HepG2 (cell line): ENCODE measurements around the gene JPT2. TPM values are rescaled to one million over a fixed set of nuclear protein-coding genes. Genes with fewer than 3 reads are reported as not detected.

Experiments used
- ATAC-seq: fragments of 200-7000 bp; cut with Tn5 transposase; 3 replicates; pipeline ENCODE4 v1.9.1; 2020; ENCODE audit warnings: mild to moderate bottlenecking, moderate library complexity
- BruUV-seq: library from RNA; stranded (reverse); fragments of 400-500 nt; replicated peaks from 2 replicates; lab custom pipeline; 2021; lab: Mats Ljungman, UMichigan
- CTCF ChIA-PET: fragments of 300-600 bp; formaldehyde crosslinking; extraction: SDS; loops from one replicate; lab custom pipeline; 2021; ENCODE audit warnings: low total read pairs, inconsistent platforms, low intra/inter-chr PET ratio; lab: Yijun Ruan, JAX
- POLR2A ChIA-PET: fragments of 350-600 bp; sonication (Branson Sonifier 250); formaldehyde crosslinking; loops from one replicate; lab custom pipeline; 2020; ENCODE audit warnings: antibody characterized with exemption, inconsistent platforms; lab: Yijun Ruan, JAX
- DNase-seq: peaks from one replicate; pipeline ENCODE4 v3.0.0-alpha.2; 2015; ENCODE audit warnings: low spot score
- FAIRE-seq: peaks from 3 replicates; lab custom pipeline; 2011; peaks lifted over from hg19 to GRCh38; lab: Jason Lieb, UNC
- H2AFZ ChIP-seq: one replicate; pipeline ENCODE4 v1.6.1; 2011; ENCODE audit warnings: low read length, inconsistent platforms
- H3K27ac ChIP-seq: fragments of 300-600 bp; 3 replicates; pipeline ENCODE4 v1.8.0; 2011; ENCODE audit warnings: mixed run types, mild to moderate bottlenecking, mixed read lengths, low read length, inconsistent platforms; ENCODE audit not compliant: insufficient read depth; ENCODE audit errors: extremely low read length
- H3K27me3 ChIP-seq, 2 experiments: fragments of 200-600 bp in 1 of 2; 2 replicates in 1 of 2; 3 replicates in 1 of 2; pipeline versions ENCODE4 v1.6.0 to v1.8.0; 2011; ENCODE audit warnings: low read length in 2 of 2, mild to moderate bottlenecking in 2 of 2, moderate library complexity in 2 of 2, inconsistent platforms in 1 of 2; ENCODE audit not compliant: insufficient read depth in 2 of 2, control insufficient read depth in 1 of 2
- H3K36me3 ChIP-seq, 2 experiments: fragments of 200-600 bp in 1 of 2; replicated peaks in 1 of 2; 2 replicates in 1 of 2; 3 replicates in 1 of 2; pipeline versions ENCODE4 v1.5.1 to v1.8.0; 2011; ENCODE audit warnings: low read length in 2 of 2, inconsistent platforms in 1 of 2; ENCODE audit not compliant: insufficient read depth in 2 of 2, control insufficient read depth in 1 of 2
- H3K4me1 ChIP-seq: 2 replicates; pipeline ENCODE4 v1.5.1; 2012; ENCODE audit warnings: low read length, inconsistent platforms; ENCODE audit not compliant: insufficient read depth
- H3K4me2 ChIP-seq: 2 replicates; pipeline ENCODE4 v1.6.0; 2011; ENCODE audit warnings: low read depth, low read length, inconsistent platforms
- H3K4me3 ChIP-seq, 3 experiments: fragments of 200-600 bp in 1 of 3; sonication (generic), shearing (Covaris generic) in 1 of 3; replicated peaks in 1 of 3; 2 replicates each; pipeline ENCODE4 v1.5.1; 2011 to 2016; ENCODE audit warnings: low read length in 3 of 3, inconsistent platforms in 2 of 3, low read depth in 2 of 3, mild to moderate bottlenecking in 2 of 3, control low read depth in 1 of 3, mixed read lengths in 1 of 3; ENCODE audit not compliant: insufficient read depth in 1 of 3
- H3K79me2 ChIP-seq: one replicate; pipeline ENCODE4 v1.6.1; 2011; ENCODE audit warnings: low read length, inconsistent platforms; ENCODE audit not compliant: insufficient read depth
- H3K9ac ChIP-seq: 2 replicates; pipeline ENCODE4 v1.6.0; 2011; ENCODE audit warnings: mild to moderate bottlenecking, low read depth, low read length, inconsistent platforms; ENCODE audit not compliant: insufficient read depth
- H3K9me3 ChIP-seq: 2 replicates; pipeline ENCODE4 v1.5.1; 2012; ENCODE audit warnings: mild to moderate bottlenecking, low read length
- H4K20me1 ChIP-seq: 2 replicates; pipeline ENCODE4 v1.6.0; 2011; ENCODE audit warnings: inconsistent platforms, mild to moderate bottlenecking, low read length, moderate library complexity; ENCODE audit not compliant: insufficient read depth
- AFF4 ChIP-seq: sonication (generic); formaldehyde crosslinking; IDR thresholded peaks from 2 replicates; pipeline ENCODE4 v1.4.0; 2020; ENCODE audit warnings: missing genetic modification reagents
- ERF ChIP-seq: IDR thresholded peaks from 2 replicates; pipeline ENCODE4 v1.6.1; 2018; ENCODE audit warnings: missing biosample characterization, missing genetic modification reagents
- KAT7 ChIP-seq: IDR thresholded peaks from 2 replicates; pipeline ENCODE4 v1.6.1; 2018; ENCODE audit warnings: borderline replicate concordance, missing compliant biosample characterization
- POLR2A ChIP-seq, 2 experiments: IDR thresholded peaks; 2 replicates each; pipeline ENCODE4 v1.6.1; 2011; ENCODE audit warnings: low read depth in 2 of 2, low read length in 2 of 2, mild to moderate bottlenecking in 1 of 2, moderate library complexity in 1 of 2; ENCODE audit not compliant: insufficient read depth in 1 of 2
- REST ChIP-seq, 2 experiments: IDR thresholded peaks; 2 replicates each; pipeline ENCODE4 v1.6.1; 2011 to 2012; ENCODE audit warnings: low read length in 2 of 2, borderline replicate concordance in 1 of 2, low read depth in 1 of 2, mild to moderate bottlenecking in 1 of 2, moderate library complexity in 1 of 2
- RFXANK ChIP-seq: IDR thresholded peaks from 2 replicates; pipeline ENCODE4 v1.6.1; 2016
- XBP1 ChIP-seq: sonication (generic); formaldehyde crosslinking; IDR thresholded peaks from 2 replicates; pipeline ENCODE4 v1.5.0; 2020; ENCODE audit warnings: missing genetic modification reagents
- ZNF256 ChIP-seq: sonication (generic); formaldehyde crosslinking; conservative IDR thresholded peaks from 2 replicates; pipeline ENCODE4 v1.4.0; 2020; ENCODE audit warnings: missing genetic modification reagents
- ZNF709 ChIP-seq: sonication (generic); formaldehyde crosslinking; IDR thresholded peaks from 2 replicates; pipeline ENCODE4 v1.5.0; 2020; ENCODE audit warnings: mild to moderate bottlenecking, missing genetic modification reagents
- ZSCAN12 ChIP-seq: sonication (generic); formaldehyde crosslinking; IDR thresholded peaks from 2 replicates; pipeline ENCODE4 v1.9.0; 2021; ENCODE audit warnings: mild to moderate bottlenecking, missing genetic modification reagents
- WGBS: methylation state at CpG from one replicate; pipeline ENCODE4 v1.1.6; 2017; ENCODE audit warnings: low lambda C conversion rate; 5-methylcytosine and 5-hydroxymethylcytosine counted together
- in situ Hi-C: cut with HindIII; loops from 2 replicates; pipeline ENCODE4 v1.10.0; 2017; ENCODE audit warnings: low pct_unique_long_range_greater_than_20kb; ENCODE audit not compliant: extremely low pct_ligation_motif_present
- intact Hi-C: fragments of 100-400 bp; cut with micrococcal nuclease; formaldehyde crosslinking; loops from one replicate; pipeline ENCODE4 v1.10.0; 2022; ENCODE audit not compliant: unreplicated experiment
- polyA plus RNA-seq, 8 experiments: library from polyadenylated mRNA; depleted of rRNA in 3 of 8; stranded (reverse) in 7 of 8; unstranded in 1 of 8; fragments of >200 nt; fragmentation: Illumina TruSeq in 4 of 8; extraction: Trizol in 4 of 8; gene quantifications; 2 replicates each; pipeline versions ENCODE4 v1.2.1 to v1.2.3, GENCODE V29; 2011 to 2016; ENCODE audit warnings: low read depth in 4 of 8, missing spikeins in 1 of 8, mixed read lengths in 1 of 8; ENCODE audit not compliant: insufficient read depth in 1 of 8
- total RNA-seq, 5 experiments: library from RNA; depleted of rRNA; stranded (reverse); fragments of >200 nt; fragmentation: Illumina TruSeq; extraction: Trizol; gene quantifications; 2 replicates each; pipeline ENCODE4 v1.2.3, GENCODE V29; 2016; ENCODE audit warnings: low read depth in 1 of 5
- TF ChIP-seq, protein P1 (sequence below): IDR thresholded peaks from 2 replicates; pipeline ENCODE4 v1.6.1; 2016; ENCODE audit warnings: mild to moderate bottlenecking, missing biosample characterization, missing genetic modification reagents
- TF ChIP-seq, protein P2 (sequence below): IDR thresholded peaks from 2 replicates; pipeline ENCODE4 v1.6.1; 2018; ENCODE audit warnings: missing genetic modification reagents, mild to moderate bottlenecking, missing compliant biosample characterization
- TF ChIP-seq, protein P3 (sequence below): fragments of 450-650 bp; IDR thresholded peaks from 2 replicates; pipeline ENCODE4 v1.6.1; 2017; ENCODE audit warnings: mild to moderate bottlenecking

JPT2 gene
- total and polyA plus RNA-seq, 2 of the 13 experiments (the other 11 are each of a cell fraction or from before 2014, with no cell fraction given) = 53.5 to 89.4 TPM

GRCh38 chr16:1650131-1650530 lies 27.9 kb upstream of the JPT2 start:
- Histone ChIP-seq H3K9ac (no peak overlapping the region), H3K9me3 (no peaks in the 10 kb centered on the region), H3K79me2 (no peaks in the 10 kb centered on the region), H3K4me3 (no peak overlapping the region), H3K36me3 (peaks cover 13 to 51% of the 10 kb centered on the region in 2 experiments; a peak in 4 of 5 replicates), H3K4me2 (no peak overlapping the region), H2AFZ (no peak overlapping the region), H4K20me1 (peaks cover 5% of the 10 kb centered on the region; the same call in 1 of the 2 replicates), H3K27ac (no peak overlapping the region), H3K4me1 (peaks cover 11% of the 10 kb centered on the region), H3K27me3 (no peaks in the 10 kb centered on the region)
- FAIRE-seq = no peak
- no peak for DNase-seq
- ATAC-seq = no peak
- ChIA-PET POLR2A (interaction anchor here (0.7 kb wide), 1 partner anchor 63 kb away, joined by 5 read pairs; no protein-coding TSS in a partner anchor), CTCF (no interaction called here)
- WGBS = 96% methylated on average over 4 of the region's 4 CpGs
- intact Hi-C loops = no loop called here
- in situ Hi-C loops = no loop called here
- no TSS peak for BruUV-seq
- TF ChIP-seq XBP1 (CRISPR knock-in tag) (no peak), RFXANK (CRISPR knock-in tag) (no peak), REST (IDR thresholded peaks at IDR 0.05; ENCODE audit: borderline replicate concordance in 1 of 2, low read depth in 1 of 2, low read length in 2 of 2) (no peak), ZSCAN12 (CRISPR knock-in tag) (no peak), KAT7 (no peak), ERF (CRISPR knock-in tag) (no peak), ZNF709 (CRISPR knock-in tag) (no peak), AFF4 (no peak), ZNF256 (no peak), POLR2A (IDR thresholded peaks at IDR 0.05; ENCODE audit: insufficient read depth in 1 of 2, low read depth in 2 of 2, low read length in 2 of 2) (no peak)
- TF ChIP-seq, protein P1, sequence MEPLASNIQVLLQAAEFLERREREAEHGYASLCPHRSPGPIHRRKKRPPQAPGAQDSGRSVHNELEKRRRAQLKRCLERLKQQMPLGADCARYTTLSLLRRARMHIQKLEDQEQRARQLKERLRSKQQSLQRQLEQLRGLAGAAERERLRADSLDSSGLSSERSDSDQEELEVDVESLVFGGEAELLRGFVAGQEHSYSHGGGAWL (CRISPR knock-in tag) = no peak
- TF ChIP-seq, protein P2, sequence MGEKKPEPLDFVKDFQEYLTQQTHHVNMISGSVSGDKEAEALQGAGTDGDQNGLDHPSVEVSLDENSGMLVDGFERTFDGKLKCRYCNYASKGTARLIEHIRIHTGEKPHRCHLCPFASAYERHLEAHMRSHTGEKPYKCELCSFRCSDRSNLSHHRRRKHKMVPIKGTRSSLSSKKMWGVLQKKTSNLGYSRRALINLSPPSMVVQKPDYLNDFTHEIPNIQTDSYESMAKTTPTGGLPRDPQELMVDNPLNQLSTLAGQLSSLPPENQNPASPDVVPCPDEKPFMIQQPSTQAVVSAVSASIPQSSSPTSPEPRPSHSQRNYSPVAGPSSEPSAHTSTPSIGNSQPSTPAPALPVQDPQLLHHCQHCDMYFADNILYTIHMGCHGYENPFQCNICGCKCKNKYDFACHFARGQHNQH (CRISPR knock-in tag) = no peak
- TF ChIP-seq, protein P3, sequence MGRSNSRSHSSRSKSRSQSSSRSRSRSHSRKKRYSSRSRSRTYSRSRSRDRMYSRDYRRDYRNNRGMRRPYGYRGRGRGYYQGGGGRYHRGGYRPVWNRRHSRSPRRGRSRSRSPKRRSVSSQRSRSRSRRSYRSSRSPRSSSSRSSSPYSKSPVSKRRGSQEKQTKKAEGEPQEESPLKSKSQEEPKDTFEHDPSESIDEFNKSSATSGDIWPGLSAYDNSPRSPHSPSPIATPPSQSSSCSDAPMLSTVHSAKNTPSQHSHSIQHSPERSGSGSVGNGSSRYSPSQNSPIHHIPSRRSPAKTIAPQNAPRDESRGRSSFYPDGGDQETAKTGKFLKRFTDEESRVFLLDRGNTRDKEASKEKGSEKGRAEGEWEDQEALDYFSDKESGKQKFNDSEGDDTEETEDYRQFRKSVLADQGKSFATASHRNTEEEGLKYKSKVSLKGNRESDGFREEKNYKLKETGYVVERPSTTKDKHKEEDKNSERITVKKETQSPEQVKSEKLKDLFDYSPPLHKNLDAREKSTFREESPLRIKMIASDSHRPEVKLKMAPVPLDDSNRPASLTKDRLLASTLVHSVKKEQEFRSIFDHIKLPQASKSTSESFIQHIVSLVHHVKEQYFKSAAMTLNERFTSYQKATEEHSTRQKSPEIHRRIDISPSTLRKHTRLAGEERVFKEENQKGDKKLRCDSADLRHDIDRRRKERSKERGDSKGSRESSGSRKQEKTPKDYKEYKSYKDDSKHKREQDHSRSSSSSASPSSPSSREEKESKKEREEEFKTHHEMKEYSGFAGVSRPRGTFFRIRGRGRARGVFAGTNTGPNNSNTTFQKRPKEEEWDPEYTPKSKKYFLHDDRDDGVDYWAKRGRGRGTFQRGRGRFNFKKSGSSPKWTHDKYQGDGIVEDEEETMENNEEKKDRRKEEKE = no peak
